Erythroblast (primary cell): ENCODE results near the gene FHOD1.
A peak's percentile ranks its signal among the peaks of the same experiment; 100 is the strongest.

Source experiments
- DNase-seq, 2 experiments: peaks; one replicate each; lab custom pipeline; 2025; lab: John Stamatoyannopoulos, UW
- GATA1 ChIP-seq: IDR thresholded peaks from 2 replicates; pipeline ENCODE4 v1.6.1; 2011; ENCODE audit warnings: low read depth, mild to moderate bottlenecking, control low read depth, low read length, moderate library complexity
- POLR2A ChIP-seq: IDR thresholded peaks from 2 replicates; pipeline ENCODE4 v1.6.1; 2011; ENCODE audit warnings: mild to moderate bottlenecking, low read length

The FHOD1 gene

GRCh38 chr16:67198238-67198734 is 49.0 kb downstream of the FHOD1 start:
- no peak for DNase-seq
- TF ChIP-seq POLR2A (peak; percentile 37), GATA1 (no peak)

DNA sequence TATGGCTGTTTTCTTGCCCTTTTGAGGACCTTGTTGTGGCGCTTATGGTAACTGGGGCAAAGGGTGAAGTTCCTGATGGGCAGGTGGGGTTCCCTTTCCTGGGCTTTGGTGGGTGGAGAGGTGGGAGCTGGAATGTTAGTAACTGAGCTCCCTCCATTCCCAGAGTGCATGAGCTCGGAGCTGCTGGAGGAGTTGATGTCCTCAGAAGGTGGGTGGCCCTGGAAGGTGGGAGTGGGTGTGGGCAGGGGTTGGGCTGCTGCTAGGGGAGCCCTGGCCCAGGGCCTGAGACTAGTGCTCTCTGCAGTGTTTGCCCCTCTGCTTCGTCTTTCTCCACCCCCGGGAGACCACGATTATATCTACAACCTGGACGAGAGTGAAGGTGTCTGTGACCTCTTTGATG is 49.6 kb downstream of the FHOD1 start:
- DNase-seq = no peak
- no peak for TF ChIP-seq POLR2A
- TF ChIP-seq GATA1 = no peak

DNA sequence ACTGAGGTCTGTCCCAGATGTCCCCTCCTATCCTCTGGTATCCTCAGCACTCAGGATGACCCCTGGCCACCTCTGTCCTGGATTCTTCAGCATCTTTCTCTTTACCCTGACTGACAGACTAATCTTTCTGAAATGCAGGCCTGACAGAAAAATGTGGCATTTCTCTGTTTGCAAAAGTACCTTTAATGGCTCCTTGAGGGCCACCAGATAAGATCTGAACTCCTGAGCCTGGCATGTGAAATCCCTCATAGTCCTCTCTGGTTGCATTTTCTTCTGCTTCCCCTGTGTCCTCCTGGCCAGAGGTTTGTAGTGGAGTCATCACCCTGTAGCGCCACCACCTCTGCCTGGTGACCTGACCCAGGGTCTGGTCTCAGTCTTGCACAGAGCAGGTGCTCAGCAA is 50.4 kb downstream of the FHOD1 start:
- no peak for DNase-seq
- TF ChIP-seq POLR2A (peak; percentile 34), GATA1 (no peak)

DNA sequence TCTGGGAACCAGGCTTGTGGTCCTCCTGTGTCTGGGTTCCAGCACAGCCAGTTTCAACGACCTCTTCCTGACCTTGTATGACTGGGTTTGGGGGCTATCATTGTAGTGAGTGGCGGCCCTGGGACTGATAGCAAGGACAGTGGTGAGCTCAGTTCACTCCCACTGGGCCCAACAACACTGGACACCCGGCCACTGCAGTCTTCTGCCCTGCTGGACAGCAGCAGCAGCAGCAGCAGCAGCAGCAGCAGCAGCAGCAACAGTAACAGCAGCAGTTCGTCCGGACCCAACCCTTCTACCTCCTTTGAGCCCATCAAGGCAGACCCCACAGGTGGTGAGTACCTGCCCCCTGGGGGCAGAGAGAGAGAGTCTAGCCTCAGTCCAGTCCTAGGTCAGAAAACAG is 51.6 kb downstream of the FHOD1 start:
- no peak for DNase-seq
- no peak for TF ChIP-seq POLR2A
- no peak for TF ChIP-seq GATA1

DNA sequence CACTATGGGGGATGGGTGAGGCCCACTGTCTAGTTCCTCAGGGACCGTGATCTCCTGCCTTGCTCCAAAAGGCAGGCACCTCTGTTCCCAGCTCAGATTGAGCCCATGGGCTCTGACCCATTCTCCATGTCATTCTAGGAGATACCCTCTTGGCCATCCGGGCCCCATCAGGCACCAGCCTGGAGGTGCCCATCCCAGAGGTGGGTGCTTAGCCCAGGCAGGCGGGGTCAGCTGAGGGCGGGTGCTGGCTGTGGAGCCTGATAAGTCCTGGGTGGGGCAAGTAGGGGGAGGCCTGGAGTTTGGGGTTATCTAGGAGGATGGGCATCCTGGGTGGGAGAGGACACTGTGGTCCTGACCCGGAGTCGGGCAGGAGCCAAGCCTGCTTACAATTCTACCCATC is 53.0 kb downstream of the FHOD1 start:
- peak; percentile 89 to 93 for DNase-seq
- TF ChIP-seq GATA1 (no peak), POLR2A (peak; percentile 85)

DNA sequence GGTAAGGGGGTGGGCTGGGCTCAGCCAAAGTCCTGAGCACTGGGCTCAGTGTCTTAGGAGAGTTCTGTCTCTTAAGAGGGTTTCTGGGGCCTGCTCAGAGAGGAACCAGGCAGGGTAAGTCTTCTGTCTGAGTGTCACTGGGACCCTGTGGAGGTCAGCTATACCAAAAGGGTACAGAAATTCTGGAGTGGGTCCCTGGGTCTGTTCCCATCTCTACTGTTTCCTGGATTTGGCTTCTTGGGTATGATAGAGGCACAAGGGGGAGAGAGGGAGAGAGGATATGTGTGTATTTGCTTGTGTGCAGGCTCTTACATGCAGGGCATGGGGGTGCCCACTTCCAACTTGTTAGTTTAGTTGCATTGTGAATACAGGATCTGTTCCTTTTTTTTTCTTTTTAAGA is 53.7 kb downstream of the FHOD1 start:
- DNase-seq = peak in 1 of 2 experiments; percentile 44
- TF ChIP-seq GATA1 = no peak
- TF ChIP-seq POLR2A = no peak

GRCh38 chr16:67192781-67193361 is 54.4 kb downstream of the FHOD1 start:
- peak; percentile 62 to 64 for DNase-seq
- TF ChIP-seq POLR2A = no peak
- no peak for TF ChIP-seq GATA1

- TF ChIP-seq POLR2A (peak; percentile 88), GATA1 (no peak)
- DNase-seq = peak; percentile 94 to 95
Observed at GRCh38 chr16:67191995-67192681, 55.1 kb downstream of the FHOD1 start, which contains the start of gene E2F4. E2F4 (plus strand) TSS chr16:67192155; CDS start chr16:67192228, 73 bp downstream.

DNA sequence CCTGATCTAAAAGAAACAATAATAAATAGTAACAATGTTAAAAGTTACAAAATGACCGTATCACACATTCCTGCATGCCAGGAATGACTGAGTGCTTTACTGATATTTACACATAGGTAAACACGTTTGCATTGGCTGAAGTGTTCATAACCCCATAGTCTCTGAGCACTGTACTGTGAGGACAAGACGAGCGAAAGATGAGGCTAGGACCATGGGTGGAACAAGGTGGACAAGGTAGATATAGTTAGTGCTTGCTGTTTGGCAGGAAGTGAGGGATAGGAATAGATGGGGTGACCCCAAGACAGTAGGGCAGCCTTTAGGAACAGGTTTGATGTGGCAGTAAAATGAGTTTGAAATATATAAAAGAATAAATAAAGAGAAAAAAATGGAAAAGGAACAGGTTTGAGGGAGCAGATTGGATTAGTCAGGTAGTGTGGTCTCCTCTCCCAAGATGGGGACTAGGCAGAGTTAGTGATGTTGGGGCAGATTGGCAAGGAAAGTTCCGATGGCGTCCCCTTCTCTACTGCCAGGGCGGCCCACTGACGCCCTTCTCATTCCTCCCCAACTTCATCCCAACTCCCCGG is 55.8 kb downstream of the FHOD1 start:
- TF ChIP-seq POLR2A = no peak
- no peak for TF ChIP-seq GATA1
- DNase-seq = peak in 1 of 2 experiments; percentile 39

GRCh38 chr16:67190448-67191399 is 56.6 kb downstream of the FHOD1 start:
- DNase-seq = peak; percentile 76

GRCh38 chr16:67190041-67190440 is 57.2 kb downstream of the FHOD1 start, which contains the start of gene EXOC3L1:
EXOC3L1 (minus strand) TSS chr16:67190136; CDS start chr16:67189676, 460 bp downstream.
- no peak for DNase-seq
- no peak for TF ChIP-seq GATA1
- TF ChIP-seq POLR2A = no peak

More at GRCh38 chr16:67190448-67191399, 56.6 kb downstream of the FHOD1 start:
- TF ChIP-seq POLR2A (peak; percentile 52), GATA1 (no peak)

GRCh38 chr16:67188798-67189197 is 58.5 kb downstream of the FHOD1 start:
- DNase-seq = no peak
- TF ChIP-seq POLR2A (no peak), GATA1 (no peak)

DNA sequence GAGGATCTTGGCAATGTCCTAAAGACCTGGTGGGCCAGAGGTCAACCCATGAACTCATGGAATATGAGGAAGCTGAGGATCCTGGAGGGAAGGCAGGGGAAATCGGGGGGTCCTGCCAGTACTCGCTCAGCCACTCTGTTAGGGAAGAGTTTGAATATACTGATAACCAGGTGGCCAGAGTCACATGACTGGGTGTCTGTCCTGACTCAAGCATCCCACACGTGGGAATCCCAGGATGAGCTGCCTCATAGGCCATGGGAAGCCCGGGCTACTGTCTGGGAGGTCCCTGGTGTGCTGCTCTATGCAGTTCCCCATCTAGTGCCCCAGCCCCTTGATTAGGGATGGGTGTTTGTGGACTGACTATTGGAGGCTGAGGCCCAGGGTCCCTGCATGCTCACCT is 59.0 kb downstream of the FHOD1 start:
- TF ChIP-seq GATA1 (no peak), POLR2A (no peak)
- DNase-seq = no peak
